EH (cell line): ENCODE data around the gene GHRHR.

Source experiments
- DNase-seq: peaks from one replicate; pipeline ENCODE4 v3.0.0-alpha.2; 2015; ENCODE audit warnings: low read depth

Gene GHRHR

DNA sequence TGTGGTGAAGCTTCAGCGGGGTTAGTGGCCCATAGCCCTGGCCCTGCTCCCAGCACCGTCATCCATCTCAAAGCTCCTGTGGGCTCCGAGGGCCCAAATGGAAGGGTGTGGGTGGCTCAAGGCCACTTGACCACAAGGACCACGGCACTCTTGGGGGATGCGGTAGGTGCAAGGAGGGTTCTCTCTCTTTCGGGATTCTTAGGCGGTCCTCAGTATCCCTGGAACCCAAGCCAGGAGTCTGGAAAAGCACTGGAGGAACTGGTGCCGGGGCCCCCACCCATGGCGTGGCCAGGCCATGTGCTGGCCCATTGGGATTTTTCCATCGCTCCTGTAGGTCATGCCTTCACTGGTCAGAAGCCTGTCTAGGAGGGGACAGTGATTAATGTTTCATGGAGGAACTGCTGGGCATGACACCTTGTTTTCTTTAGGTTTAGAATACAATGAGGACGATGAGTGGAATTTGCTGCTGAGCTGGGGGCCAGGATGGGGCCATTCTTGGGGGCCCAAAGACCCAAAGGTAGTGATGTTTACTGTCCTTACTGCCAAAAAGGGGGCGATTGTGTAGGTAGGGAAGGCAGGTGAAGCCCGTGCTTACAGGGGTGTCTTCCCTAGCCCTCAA, 35.4 kb upstream of the GHRHR start:
- no peak for DNase-seq

DNA sequence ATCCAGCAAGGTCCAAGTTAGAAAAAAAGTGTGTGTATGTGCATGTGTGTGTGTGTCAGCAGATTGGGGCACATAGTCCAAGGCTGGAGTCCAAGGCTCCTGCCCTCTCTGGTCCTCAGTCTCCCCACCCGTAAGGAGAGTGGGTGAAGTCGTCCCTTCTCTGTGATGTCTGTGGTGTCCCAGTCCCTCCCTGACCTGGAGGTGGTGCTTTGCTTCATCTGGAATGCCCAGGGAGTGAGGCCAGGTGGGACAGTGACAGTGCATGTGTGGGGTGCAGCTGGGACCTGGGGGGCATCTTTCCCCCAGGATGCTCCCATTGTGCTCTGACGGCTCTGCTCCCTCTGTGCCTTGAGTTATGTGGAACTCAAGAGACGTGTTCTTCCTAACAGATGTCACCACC, 34.1 kb upstream of the GHRHR start:
- DNase-seq: no peak

DNA sequence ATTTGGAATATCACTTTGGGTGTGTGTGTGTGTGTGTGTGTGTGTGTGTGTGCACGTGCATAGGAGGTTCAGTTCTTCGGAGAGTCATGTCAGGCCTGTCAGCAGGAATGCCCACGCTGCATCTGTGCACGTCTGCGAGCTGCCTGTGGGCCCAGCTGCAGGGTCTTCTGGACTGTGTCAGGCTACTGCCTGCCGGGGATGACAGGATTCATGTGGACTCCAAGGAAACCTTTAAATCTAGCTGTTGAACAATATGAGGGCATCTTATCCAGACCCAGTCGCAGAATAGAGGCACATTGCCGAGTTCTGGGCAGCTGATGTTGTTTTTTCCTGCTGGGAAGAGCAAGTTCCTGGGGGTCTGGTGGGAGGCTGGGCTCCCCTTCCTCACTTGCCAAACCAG, 33.1 kb upstream of the GHRHR start:
- DNase-seq: no peak

DNA sequence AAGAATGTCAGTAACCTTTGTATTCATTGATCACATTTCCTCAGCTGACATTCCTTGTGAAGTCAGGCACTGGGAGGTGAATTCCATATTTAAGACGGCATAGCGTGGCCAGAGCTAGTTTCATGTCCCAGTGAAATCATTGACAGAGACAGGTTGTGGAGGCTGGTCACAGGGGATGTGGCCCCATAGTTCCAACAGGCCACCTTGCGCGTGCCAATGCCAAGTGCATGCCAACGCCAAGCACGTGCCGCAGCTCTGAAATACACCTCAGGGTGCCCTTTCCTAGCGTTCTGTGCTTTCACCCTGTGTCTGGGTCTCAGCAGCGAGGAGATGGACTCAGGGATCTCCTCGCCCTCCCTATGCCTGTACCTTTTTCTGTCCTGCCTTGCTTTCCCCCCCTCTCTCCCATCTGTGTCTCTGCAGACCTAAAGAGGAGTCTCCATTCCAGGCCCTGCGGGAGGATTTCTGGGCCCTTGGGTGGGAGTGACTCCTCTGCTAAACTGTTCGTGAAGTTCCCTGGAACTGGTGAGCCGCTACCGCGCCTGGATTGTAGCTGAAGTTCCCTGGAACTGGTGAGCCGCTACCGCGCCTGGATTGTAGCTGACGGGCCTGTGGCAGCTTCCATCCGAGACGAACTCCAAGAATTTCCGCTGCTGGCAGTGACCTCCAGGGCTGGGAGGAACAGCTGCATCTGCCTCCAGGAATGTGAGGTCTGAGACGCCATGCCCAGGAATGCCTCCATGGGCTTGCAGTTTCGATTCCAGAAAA, 32.4 kb upstream of the GHRHR start:
- DNase-seq: peak; percentile 48

DNA sequence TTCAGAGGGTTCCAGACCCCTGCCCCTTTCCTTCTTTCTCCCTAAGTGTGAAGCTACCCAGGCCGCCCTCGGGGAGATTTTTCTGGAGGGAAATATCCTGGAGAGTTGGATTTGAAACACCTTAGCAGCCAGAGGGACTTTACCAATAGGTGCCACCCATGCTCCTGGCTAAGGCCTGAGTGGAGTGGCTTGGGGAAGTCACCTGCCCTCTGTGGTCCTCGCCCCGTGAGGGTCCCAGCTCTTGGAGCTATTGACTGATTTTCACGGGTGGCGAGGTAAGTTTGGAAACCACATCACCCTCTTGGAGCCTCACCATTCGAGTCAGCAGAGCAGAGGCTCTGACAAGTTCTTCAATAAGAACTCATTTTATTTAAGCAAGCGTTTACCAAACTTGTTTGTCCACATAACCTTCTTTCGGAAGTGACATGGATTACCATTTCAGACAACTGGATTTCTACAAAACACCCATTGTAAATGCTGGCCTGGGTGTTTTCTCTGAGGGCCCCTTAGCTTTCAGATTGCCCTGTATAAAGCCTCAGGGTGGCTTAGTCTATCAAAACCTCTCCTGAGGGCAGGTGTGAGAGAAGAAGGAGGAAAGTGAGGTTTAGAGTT, 31.7 kb upstream of the GHRHR start:
- DNase-seq: no peak

DNA sequence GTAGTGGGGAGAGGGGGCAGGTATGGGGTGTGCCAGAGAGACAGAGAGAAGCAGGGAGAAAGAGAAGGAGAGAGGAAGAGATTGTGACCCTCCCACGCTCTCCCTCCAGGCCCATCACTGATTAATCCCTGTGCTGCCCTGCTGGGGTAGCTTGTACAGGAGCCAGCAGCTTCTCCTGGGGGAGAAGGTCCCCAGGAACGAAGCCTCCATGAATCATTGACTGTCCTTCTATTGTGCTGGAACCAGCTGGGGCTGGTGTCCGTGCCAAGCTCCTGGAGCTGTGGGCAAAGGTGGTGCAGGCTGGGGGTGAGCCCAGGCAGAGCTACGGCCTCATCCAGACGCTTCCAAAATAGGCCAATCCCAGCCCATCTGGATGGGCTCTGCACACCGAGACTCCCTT, 31.2 kb upstream of the GHRHR start:
- no peak for DNase-seq

DNA sequence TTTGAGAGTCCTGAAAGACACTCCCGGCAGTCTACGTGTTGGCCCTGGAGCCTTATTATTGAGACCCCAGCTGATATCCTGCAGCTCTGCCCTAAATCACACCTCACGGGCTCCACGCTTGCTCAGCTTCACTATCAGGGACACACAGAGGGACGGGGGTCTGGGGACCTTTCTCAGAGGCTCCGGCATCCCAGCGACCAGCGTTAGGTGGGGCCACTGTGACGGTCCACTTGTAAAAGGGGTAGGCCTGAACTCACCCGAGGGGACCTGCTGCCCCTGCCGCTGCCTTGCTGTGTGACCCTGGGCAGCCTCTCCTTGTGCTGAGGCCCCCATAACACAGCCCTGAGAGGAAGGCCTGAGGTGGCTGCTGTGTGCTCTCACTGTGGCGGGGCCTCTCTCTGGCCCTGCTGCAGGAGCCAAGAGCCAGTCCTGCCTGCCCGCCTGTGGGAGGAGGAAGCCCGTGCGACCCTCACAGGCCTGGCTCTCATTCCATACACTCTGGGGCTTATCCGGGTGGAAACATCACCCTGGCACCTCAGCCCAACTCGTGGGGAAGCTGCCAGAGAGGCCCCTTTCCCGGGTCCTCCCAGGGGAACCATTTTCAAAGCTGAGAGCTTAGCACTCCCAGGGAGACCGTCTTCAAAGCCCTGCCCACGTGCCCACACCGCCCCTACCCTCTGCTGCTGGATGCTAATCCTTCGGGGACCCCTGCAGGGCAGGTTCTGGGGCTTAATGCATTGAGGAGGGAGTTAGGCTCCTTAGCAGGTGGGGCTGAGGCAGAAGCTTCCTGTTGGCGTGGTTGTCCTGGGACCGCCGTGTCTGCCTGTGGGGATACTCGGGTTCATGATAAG, 30.4 kb upstream of the GHRHR start:
- DNase-seq: no peak

DNA sequence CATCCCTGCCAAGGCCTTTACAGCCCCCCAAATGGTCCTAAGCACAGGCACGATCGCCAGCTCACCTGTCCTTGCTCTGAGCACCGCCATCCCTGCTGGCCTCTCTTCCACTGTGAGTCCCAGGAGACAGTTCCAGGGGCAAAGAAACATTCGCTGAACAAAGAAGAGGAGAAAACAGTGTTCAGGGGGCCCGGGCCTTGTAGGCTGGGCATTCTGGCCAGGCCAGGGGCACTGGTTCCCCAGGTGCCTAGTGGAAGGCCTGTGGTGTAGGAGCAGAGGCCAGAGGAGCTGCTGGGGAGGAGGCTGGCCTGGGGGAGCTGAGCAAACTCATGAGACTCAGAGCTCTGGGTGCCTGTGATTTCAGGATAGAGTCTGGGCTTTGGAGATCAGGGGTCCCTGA, 29.5 kb upstream of the GHRHR start:
- no peak for DNase-seq

DNA sequence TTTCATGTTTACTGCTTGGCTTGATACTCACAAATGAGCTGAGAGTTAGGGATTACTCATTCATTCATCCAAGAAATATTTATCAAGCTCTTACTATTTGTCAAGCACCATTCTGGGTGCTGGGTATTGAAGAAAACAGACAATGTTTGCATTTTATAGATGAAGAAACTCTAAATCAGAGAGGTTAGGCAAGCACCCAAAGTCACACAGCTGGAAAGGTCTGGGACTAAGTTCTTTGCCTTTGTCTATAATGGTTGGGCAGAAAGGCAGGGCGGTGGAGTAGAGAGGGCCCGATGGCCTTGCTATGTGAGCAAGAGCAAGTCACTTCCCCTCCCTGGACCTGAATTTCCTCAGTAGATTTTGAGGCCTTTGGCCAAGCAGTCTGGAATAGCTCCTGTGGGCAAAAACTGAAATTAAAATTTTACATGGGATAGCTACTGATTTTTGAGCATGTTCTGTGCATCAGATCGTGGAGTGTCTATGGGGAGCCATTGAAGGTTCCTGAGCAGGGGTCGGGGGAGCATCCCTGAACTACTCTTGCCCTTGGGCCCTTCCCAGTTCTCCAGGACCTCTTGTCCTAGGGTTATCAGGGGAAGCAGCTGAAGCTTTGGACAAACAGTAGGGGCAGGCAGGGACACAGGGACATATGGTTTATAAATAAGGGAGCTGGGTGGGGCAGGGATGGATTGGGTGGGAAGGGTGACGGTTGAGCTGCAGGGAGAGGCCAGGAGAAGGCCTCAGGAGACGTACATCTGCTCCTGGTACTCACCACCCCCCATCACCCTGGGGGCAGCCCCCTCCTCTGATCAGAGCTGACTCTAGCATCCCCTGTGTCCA, 28.8 kb upstream of the GHRHR start:
- DNase-seq: no peak

DNA sequence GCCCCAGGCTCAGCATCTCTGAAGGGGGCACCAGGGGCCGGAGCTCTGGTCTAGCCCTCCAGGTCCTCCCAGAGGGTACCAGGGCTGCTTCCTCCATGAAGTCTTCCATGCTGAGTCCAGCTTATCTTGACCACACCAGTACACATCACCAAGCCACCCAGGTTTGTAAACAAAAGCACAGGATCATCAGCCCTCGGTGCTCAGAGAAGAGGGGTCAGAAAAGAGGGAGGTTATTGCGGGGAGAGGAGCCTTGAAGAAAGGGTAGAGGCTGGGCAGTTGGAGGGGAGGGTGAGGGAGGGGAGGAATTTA, 28.2 kb upstream of the GHRHR start:
- DNase-seq: no peak

DNA sequence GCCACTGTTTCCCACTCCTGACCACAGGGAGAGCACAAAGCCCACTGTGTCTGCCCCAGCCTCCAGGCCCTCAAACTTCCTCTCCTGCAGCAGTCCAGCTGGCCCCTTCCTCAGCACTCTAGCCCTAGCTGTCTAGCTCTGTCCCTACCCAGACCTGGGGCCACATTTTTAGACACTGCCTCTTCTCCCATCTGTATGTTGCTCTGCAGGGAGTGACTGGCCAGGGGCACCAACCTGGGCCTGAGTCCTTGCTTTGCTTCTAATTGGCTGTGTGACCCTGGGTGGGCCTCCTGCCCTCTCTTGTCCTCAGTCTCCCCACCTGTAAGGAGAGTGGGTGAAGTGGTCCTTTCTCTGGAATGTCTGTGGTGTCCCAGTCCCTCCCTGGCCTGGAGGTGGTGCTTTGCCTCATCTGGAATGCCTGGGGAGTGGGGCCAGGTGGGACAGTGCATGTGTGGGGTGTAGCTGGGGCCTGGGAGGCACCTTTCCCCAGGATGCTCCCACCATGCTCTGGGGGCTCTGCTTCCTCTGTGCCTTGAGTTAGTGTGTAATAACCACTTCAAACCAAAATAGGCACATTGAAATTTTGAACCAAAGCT, 27.0 kb upstream of the GHRHR start:
- DNase-seq: no peak

DNA sequence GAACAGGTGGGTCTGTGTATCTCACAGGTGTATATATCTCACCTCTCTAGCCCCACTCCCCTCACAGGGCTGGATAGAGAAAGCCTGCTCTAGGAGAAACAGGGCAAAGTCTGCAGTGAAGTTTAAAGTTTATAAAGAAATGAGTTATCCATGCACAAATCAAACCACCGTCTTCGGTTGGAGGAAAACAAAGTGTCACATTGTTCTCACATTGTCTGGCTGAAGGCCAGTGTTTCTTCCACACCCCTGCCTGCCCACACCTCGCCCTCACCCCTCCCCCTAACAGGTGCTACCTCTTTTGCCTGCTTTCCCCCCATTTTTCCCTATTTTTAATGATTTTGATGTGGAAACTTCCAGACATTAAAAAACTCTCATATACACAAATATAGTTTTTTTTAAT, 26.3 kb upstream of the GHRHR start:
- DNase-seq: no peak

DNA sequence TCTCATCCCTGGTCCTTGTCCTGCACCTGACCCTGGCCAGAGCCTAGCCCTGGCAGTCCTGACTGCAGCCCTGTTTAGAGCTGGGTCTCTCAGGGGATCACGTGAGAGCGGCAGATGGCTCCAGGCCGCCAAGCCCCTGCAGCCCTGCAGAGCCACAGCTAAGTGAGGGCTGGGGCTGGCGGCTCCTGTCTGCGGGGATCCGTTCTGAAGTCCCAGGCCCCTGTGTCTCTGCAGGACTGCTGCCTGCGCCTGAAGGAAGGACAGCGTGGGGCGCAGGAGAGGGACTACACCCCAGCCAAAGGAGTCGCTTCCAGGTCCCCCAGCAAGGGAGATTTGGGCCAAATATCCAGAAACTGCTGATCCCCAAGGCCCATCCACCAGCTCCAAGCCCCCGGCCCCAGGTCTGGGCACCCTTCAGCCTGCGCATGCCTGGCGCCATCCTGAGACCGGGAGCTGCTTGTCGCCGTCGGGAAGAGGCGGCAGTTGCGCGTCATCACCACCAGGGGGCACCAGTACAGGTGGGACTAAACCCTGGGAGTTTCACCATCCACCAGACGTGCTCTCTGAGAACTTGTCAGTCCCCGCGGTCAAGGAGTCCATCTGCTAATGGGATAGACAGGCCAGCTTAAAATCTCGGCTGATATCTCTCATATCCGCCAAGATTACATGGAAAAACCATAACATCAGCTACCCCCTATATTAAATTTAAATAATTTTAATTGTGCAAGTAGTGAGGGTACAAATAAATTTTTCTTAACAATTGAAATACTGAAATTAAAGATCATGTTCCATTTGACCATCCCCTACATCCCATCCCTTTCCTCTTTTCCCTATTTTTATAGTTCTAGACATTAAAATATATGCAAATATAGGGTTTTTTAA, 25.1 kb upstream of the GHRHR start:
- peak; percentile 66 for DNase-seq

DNA sequence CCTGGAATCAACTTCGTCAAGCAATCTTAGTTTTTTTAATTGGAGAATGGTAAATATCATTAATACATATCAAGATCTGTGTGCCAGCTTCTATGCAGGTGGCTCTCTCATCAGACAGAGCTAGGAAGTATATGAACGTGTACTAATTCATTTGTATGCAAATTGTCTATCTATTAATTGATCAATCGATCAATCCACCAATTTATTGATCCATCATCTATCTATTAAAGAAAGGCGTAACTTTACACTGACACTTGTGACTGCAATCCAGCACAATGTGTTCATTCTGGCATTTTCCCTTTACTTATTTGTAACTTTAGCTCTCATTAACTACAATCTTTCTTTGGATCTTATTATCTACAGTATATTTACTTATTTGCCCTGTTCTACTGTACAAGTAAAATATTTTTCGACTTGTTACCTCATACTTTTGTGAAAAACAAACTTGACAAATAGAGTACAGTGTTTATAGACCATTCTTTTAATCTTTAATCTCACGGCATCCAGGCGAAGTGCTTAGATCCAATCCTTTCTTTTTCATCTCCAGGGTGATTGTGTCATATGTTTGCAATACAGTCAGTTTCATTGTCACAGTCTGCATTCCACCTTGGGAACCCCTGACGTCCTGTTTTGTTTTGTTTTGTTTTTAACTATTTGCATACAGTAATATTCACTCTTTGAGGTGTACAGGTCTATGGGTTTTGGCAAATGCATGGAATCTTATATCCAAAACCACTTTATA, 22.0 kb upstream of the GHRHR start:
- no peak for DNase-seq

DNA sequence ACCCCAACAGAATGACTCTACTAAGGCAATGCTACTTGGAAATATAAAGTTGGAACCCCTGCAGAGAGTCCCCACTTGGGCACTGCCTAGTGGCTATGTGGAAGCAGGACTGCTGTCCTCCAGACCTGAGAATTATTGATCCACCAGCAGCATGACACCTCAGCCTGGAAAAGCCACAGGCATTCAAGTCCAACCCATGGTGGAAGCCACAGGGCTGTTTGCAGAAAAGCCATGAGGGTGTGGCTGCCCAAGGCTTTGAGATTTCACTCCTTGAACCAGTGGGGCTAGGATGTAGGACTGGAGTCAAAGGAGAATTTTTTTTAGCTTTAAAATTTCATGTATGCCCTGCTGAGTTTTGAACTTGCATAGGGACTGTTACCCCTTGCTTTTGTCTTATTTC, 13.6 kb upstream of the GHRHR start:
- DNase-seq: no peak

DNA sequence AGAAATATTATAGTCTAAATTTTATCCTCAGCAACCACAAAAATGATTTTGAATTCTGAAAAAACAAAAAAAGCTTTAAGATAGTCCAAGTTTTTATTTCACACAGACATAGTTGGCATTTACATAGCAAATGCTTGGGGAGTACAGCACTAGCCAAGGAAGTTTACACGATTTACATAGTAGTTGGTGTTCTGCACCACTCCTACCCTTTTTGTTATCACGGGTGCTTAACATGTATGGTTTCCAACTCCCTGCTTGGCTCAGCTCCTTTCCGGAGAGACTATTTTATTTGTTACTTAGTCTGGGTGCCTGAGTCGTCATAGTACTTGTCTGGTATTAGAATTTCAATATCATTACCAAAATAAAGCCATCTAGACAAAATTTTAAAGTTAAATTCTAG, 8.8 kb upstream of the GHRHR start:
- no peak for DNase-seq

DNA sequence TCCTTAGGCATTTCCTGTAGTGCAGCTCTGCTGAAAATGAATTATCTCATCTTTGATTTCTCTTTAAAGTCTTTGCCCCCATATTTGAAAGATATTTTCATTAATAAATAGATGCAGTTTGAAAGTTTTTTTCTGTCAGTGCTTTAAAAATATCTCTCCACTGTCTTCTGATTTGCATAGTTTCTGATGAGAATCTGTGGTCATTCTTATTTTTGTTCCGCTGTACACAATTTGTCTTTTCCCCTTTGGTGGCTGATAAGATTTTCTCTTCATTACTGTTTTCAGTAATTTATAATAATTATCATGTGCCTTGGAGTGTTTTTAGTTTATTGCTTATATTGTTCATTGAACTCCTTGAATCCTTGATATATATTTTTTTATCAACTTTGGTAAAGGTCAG, 7.0 kb upstream of the GHRHR start:
- no peak for DNase-seq

DNA sequence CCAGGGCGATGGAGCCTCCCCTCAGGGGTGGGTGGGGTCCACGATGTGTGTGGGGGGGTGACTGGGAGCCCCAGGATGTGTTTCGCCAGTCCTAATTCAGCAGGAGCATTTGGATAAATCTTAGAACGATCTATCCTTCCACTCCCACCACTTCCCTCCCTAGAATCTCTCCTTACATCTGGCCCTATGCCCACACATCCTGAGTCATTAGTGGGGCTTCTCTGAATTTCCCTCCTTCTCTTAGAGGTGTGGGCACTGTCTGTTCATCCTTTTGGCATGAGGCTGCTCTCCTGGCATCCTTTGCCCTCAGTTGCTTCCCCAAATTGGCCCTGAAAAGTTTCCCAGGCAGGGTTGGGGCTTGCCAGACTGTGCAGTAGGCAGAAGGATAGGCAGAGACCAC, 1.6 kb downstream of the GHRHR start:
- DNase-seq: peak; percentile 6

DNA sequence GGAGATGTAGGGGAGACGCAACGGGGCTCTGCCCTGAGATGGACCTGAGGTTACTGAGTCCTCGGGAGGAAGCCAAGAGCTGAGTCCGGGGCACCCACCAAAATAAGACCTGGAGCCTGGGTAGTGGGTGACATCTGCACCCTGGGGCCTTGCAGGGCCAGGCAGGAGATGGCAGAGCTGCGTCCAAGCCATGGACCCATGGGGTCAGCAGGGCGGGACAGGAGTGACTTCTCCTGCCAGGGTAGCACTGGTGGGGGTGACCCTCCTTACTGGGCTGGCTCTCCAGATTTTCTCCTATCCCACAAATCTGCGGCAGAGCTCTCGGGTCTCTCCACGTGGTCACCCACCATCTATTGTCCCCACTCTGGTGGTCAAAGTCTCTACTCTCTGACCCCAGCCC, 2.1 kb downstream of the GHRHR start:
- DNase-seq: no peak

DNA sequence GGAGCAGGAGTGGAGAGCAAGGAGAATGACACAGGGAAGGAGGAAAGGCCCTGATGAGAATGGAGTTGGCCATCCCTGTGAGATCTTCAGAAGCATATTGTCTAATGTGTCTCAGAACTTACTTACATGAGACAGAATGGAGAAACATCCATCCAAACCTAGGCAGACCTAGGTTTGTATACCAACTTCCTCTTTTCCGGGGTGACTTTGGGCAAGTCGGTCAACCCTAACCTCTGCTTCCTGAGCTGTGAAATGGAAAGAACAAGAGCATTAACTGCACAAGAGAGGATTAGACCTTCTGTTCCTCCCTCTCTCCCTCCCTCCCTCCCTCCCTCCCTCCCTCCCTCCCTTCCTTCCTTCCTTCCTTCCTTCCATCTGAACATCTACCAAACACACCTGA, 4.5 kb downstream of the GHRHR start:
- DNase-seq: no peak
